GM18907 (cell line): ENCODE data around the gene RAB20.
"Not testable (repeated sequence)": the region's sequence is repeated elsewhere in the genome, so short reads cannot be mapped to it uniquely, and the experiment has no call there.

Source experiments
- ATAC-seq: cut with Tn5 transposase; IDR thresholded peaks from one replicate; pipeline ENCODE4 v1.9.1; 2021; ENCODE audit warnings: mild to moderate bottlenecking, moderate library complexity; ENCODE audit not compliant: unreplicated experiment

The RAB20 gene

DNA sequence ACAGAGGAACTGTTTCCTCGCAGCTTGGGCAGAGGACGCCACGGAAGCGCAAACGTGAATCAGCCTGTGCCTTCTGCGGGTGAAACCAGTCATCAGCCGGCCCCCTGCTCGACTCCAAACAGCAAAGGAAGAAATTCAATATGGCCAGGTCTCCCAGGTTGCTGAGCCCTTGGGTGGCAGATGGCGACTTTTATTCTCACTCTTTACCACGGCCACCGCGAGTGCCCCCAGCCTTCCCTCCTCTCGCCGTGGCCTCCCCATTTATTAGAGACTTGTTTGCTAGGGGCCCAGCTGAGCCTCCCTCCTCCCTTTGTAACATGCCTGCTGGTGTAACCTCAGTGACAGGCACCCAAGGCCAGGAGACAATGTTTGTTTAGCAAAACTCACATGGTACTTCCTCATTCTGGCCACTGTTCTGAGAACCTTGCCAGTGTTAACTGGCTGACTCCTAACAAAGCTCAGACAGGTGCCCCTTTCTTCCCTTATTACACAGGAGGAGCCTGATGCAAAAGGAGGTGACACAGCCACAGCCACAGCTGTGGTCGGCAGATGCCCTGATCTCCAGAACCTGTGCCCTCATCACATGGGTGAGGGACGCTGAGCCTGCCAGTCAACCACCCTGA lies 5.8 kb downstream of the RAB20 start:
- peak; percentile 55 for ATAC-seq

GRCh38 chr13:110554946-110555345 lies 6.6 kb downstream of the RAB20 start:
- no peak for ATAC-seq

DNA sequence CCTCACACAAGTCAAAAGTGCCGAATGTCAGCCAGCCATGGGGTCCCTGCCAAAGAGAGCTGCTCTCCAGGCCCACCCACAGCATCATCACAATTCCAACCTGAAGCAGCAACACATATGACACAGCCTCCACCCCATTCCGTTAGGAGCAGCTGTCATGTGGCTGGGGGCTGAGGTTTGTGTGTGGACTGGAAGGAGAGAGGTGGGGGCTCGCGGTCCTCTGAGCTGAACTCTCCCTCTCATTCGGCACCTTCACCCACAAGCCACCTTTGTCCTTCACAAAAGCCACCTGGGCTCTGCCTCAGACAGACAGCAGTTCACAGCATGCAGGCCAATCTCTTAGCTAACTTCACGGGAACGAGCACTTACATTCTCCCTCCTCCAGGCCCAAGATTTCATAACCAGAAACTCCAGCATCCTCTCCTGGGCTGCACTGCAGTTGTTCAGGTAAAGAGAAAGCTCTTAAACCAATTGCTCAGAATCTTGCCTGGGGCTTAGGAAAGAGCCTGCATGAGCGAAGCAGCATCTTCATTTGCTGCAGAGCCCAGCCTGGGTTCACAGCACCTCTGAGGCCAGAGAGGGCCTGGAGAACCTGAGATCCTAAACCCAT lies 7.2 kb downstream of the RAB20 start:
- no peak for ATAC-seq

GRCh38 chr13:110553417-110553816 lies 8.1 kb downstream of the RAB20 start:
- ATAC-seq = no peak

DNA sequence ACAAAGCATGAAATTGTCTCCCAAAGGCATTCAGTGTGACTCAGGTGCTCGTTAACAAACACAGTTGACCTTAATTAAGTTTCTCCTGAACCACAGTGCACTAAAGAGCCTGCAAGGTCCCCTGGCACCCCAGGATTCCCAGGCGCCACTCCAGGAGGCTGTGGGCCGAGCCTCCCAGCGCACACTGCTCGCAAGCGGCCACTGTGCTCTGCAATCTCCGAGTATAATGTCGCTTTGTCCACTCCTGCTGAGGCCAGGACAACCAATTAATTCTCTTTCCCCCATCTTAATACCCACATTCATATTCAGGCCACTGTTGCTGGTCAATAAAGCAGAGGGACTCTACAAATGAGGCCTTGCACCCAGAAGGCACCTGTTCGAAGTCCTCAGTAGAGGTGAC lies 8.8 kb downstream of the RAB20 start:
- no peak for ATAC-seq

GRCh38 chr13:110551284-110551683 lies 10.2 kb downstream of the RAB20 start:
- no peak for ATAC-seq

- no peak for ATAC-seq
These were observed 11.7 kb downstream of the RAB20 start for GRCh38 chr13:110549795-110550160.

GRCh38 chr13:110548891-110549794 lies 12.4 kb downstream of the RAB20 start:
- no peak for ATAC-seq

- ATAC-seq = no peak
These were observed 14.6 kb downstream of the RAB20 start for GRCh38 chr13:110546926-110547325.

DNA sequence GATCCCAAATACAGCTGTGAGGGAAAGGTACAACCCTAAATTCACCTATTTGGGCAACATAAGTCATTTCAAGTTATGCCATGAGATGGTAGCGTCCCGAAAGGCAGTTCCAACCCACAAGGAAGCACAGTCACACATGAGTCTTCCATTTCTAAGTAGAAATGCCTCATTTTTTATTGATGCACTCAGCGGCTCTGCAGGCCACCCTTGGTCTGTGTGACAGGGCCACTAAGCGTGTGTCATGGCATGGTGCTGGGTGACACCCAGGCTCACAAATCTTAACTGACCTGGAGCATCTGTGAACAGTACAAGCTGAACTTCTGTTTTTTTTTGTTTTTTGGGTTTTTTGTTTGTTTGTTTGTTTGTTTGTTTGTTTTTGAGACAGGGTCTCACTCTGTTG lies 15.1 kb downstream of the RAB20 start:
- ATAC-seq = no peak

GRCh38 chr13:110542169-110542796 lies 19.2 kb downstream of the RAB20 start:
- ATAC-seq = no peak

- ATAC-seq = no peak
These were observed 20.0 kb downstream of the RAB20 start for GRCh38 chr13:110541526-110541920.

DNA sequence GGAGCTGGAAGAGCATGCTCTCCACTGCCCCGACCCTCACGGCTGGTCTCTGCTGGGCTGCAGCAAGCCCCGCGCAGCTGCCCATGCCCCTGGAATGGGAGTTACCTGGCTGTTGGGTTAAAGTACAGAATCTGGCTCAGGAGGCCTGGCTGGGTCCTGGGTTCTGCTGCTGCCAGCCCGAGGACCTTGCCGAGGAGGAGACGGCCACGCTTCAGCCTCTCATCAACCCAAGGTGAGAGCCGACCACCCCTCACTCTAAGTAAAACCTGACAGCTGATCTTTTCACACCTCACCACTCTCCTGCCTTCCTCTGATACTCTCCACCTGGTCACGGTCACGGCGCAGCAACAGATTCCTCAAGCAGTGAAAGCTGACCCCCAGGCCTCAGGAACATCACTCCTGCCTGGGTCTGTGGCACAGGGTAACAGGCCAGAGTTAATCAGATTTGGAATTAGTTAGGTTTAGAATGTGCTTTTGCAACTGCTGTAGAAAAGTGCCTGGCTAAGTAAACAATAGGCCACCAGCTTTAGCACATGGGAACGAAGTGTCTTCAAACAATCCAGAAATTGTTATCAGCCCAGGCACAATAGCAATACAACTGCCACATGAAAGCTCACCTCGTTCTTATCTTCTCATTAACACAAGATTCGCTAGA lies 20.5 kb downstream of the RAB20 start:
- ATAC-seq = no peak

GRCh38 chr13:110539894-110540293 lies 21.6 kb downstream of the RAB20 start:
- no peak for ATAC-seq

DNA sequence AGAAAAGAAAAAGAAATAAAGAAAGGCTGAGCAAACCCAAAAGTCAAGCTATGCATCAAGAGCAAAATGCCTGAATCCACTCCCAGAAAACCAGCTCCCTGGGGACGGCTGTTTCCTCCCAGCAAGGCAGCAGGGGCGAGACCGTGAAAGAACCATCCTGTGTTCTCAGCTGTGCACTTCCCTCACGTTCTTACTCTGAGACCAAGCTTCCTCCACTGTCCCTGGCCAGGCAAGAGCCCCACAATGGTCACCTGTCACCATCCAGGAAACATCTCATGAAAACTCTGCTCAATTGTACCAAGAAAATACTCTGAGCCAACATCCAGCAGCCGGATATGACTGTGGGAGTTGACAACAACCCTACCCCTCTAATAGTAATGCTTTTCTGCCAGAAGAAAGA lies 22.9 kb downstream of the RAB20 start:
- ATAC-seq = peak; percentile 63

DNA sequence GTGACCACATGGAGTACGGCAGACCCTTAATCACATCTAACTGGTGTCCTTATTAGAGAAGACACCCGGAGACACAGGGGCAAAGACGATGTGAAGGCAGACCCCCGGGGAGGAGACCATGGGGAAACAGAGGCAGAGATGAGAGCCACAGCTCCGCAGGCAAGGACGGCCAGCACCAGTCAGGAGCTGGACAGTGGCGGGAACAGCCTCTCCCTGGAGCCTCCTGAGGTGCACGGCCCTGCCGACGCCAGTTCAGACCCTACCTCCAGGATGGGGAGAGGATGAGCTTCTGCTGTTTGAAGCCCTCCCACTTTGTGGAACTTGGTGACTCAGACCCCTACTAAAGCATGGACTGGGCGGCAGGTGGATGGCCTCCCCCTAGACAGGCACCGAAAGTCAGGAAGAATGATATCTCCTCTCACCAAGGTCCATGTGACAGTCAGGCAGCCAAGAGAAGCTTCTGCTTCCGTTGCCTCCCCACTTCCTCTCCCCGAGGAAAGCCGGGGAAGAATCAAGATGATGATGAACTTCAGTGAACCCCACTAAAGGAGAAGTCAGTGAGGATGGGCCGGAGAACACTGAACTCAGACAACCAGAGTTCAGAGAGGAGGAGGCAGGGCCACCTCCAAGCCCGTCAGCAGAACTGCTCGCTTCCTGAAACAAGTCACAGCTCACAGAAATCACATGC lies 25.4 kb downstream of the RAB20 start:
- ATAC-seq = no peak

DNA sequence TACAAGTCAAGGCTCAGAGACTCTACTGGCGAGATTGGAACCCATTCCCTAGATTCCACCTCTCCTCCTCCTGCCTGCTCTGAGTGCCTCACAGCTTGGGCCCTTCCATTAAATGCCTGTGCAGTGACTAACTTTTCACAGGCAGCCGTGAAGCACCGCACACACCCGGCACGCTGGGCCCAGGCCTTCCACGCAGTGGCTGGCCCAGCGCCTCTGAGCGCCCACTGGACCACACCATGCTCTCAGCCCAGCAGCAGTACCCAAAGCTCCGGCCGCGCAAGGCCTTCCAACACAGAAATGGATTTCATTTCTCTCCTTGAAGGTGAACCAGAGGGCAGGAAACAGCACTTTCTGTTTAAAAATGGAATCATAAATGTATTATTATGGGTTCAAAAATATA lies 26.0 kb downstream of the RAB20 start:
- ATAC-seq = no peak

DNA sequence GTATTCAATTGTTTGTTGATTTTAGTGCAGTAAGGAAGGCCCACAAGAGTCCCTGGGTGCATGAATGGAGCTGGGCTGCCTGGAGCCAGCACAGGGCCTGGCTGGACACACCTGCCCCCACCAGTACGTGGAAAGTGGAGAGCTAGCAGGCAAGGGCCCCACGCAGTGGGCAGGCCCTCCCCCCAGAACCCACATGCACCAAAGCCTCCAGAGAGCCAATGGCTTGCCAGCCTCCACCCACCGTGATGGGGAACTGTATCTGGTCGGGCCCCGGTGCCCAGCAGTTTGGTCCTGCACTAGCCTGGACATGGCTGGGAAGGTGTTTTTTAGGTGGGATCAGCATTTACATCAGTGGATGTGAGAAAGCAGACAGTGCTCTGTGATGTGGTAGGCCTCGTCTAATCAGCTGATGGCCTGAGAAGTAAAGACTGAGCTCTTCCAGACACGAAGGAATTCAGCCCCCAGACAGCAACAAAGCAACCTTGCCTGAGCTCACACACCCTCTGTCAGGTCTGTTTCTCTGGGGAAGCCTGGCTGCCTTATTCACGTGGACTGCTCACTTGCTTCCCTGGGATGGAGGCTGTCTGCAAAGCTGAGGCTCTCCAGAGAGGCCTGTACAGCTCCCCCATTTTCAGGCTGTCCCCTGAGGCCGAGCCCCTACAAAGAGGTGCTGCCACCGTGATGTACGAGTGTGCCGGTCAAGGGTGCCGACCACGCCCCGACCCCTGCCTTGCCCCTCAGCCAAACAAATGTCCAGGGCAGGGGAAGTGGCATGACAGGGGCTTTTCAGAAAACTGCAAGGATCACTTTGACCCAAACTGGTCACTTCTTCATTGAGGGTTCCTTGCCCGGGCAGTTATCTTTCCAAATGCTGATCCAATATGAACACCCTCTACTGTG lies 27.5 kb downstream of the RAB20 start:
- ATAC-seq = no peak

GRCh38 chr13:110532258-110532657 lies 29.3 kb downstream of the RAB20 start:
- ATAC-seq = not testable (repeated sequence)
